ENCODE results near the gene OR56B4.

The OR56B4 gene

GRCh38 chr11:6152126-6152525, 44.6 kb downstream of the OR56B4 start:
- no peak for DNase-seq

GRCh38 chr11:6156628-6157359, 49.3 kb downstream of the OR56B4 start:
- DNase-seq: no peak

All from NCI-H2107 (cell line).